AML-193 (cell line): Measurements from ENCODE around the gene STAT3.
"Not testable (repeated sequence)": the region's sequence is repeated elsewhere in the genome, so short reads cannot be mapped to it uniquely, and the experiment has no call there.

ENCODE experiments used
- DNase-seq, 2 experiments: peaks; one replicate each; lab custom pipeline; 2025; lab: John Stamatoyannopoulos, UW

Gene STAT3

DNA sequence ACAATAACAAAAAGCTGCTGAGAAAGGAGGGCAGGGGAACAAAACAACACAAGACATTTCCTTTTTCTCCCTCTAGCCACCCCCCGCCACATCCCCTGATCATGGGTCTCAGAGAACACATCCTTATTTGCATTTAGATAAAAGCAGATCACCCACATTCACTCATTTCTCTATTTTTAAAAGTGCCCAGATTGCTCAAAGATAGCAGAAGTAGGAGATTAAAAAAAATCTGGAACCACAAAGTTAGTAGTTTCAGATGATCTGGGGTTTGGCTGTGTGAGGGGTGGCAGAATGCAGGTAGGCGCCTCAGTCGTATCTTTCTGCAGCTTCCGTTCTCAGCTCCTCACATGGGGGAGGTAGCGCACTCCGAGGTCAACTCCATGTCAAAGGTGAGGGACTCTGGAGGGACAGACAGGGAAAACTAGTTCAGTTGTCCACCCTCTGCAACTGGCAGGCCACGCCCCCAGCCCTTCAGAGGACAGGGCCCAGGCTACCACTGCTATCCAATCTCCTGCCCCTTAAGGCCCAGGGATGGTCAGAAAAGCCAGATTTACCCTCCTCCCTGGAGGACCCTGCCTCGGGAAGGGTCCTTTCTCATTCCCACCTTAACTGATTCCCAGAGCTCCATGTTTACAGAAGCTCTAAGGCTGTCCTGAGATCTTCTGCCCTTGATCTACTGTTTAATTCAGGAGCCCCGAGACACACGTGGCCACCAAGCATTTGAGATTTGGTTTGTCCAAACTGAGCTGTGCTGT is 72.7 kb downstream of the STAT3 start:
- DNase-seq, result no peak

DNA sequence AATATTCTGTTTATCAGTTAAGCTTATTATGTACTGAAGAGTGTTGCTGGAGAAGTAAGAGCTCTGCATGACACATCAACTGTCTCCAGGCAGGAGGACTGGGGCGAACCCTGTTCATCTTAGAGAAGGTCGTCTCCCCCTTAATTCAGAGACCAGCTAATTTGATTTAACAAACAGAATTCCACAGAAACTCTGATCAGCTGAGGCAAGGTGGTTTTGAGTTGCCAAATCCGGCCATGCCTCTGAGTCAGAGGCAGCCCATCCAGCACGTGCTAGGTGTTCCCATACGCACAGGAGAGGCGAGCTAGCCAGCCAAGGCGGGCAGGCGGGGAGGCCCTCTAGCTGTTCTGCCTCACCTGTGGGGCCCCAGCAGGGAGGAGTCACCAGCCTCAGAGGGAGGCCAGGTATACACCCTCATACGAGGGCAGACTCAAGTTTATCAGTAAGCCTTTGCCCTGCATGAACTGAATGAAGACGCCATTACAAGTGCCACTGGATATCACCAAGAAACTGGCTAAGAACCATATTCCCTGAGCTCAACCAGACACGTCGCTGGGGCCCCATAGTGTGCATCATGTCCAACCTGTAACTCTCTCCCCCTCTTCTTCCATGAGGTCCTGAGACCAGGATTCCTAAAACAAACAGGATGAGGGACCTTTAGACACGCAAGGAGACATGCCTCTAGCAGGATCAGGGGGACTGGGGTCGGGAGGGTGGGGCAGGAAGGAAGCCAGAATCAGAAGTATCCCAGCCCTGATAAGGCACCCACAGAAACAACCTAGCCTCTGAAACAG is 74.3 kb downstream of the STAT3 start:
- no peak for DNase-seq

DNA sequence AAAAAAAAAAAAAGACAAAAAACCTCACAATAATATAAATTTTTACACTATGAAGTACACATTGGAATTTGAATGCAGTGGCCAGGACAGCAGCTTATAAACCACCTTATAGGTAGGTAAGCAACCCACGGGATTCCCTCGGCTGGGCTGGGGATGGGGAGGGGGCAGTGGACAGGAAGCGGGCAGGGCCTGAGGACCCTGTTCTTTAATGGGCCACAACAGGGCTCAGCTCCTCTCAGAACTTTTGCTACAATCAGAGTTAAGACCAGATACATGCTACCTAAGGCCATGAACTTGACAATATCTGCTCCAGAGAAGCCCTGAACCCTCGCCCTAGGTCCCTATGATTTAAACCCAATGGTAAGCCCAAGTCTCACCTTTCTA is 74.9 kb downstream of the STAT3 start:
- no peak for DNase-seq

DNA sequence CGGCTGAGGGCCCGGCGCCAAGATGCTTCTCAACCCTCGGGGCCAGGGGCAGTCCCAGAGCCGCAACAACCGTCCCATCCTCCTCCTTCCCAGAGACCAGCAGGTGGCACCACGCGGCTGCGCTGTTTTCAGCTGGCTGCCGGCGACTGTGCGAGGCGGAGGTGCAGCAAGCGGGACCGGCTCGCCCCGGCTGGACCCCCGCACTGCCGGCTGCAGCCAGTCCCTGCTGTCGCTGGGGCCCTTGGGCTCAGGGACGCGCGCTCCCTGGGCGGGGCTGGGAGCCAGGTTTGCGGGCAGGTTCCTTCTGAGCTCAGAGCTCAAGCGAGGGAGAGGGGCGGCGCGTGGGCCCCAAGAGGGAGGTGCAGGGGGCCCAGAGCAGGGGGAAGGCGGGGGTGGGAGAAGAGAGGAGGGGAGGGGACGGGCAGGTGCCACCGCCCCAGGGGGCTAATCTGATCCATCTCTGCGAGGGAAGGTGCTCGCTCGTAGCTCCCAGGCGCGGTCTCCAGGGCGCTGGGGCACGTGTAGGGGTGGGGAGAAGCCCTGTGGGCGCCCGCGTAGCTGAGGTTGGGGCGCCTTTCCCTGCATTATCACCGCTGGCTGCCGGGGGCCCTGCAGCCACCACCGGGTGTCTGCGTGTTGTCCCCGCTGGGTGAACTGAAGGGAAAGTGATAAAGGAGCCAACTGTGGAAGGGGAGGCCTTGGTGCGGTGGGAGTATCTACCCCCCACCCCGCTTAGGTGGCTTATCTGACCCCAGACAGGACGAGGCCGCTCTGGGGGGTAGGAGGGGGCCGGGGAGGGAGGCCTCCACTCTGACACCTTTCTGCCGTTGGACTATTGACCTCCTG is 75.7 kb downstream of the STAT3 start:
- peak; percentile 89 to 90 for DNase-seq

DNA sequence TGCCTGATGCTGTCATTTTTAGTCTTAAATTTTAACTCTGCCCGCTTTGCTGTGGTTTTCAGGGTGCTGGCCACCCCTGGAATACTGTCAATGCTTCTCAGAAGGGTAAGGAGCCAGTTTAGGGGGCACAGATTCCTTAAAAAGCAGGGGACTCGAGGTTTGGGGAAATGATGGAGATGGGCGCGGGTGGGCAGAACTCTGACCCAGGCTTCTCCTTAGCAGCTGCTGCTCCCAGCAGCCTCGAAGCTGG is 76.3 kb downstream of the STAT3 start:
- no peak for DNase-seq

DNA sequence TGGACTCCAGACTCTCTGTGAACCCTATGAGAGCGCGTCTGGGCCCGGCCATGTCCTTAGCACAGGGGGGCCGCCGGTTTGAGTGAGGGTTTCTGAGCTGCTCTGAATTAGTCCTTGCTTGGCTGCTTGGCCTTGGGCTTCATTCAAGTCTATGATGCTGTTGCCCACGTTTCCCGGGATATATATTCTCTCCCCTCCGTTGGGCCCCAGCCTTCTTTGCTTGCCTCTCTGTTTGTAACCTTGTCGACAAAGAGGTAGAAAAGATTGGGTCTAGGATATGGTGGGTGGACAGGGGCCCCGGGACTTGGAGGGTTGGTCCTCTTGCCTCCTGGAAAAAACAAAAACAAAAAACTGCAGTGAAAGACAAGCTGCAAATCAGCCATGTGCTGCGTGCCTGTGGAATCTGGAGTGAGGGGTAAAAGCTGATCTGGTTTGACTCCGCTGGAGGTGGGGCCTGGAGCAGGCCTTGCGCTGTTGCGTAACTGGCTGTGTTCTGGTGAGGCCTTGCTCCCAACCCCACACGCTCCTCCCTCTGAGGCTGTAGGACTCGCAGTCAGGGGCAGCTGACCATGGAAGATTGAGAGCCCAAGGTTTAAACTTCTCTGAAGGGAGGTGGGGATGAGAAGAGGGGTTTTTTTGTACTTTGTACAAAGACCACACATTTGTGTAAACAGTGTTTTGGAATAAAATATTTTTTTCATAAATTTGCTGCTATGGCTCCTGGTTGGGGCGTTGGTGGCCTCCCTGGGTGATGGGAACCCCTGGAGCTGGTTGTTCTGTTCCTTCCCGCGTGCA is 76.8 kb downstream of the STAT3 start:
- DNase-seq, result peak; percentile 91 to 95

DNA sequence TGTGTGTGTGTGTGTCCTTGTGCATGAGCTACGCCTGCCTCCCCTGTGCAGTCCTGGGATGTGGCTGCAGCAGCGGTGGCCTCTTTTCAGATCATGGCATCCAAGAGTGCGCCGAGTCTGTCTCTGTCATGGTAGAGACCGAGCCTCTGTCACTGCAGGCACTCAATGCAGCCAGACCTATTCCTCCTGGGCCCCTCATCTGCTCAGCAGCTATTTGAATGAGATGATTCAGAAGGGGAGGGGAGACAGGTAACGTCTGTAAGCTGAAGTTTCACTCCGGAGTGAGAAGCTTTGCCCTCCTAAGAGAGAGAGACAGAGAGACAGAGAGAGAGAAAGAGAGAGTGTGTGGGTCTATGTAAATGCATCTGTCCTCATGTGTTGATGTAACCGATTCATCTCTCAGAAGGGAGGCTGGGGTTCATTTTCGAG is 77.4 kb downstream of the STAT3 start:
- no peak for DNase-seq

DNA sequence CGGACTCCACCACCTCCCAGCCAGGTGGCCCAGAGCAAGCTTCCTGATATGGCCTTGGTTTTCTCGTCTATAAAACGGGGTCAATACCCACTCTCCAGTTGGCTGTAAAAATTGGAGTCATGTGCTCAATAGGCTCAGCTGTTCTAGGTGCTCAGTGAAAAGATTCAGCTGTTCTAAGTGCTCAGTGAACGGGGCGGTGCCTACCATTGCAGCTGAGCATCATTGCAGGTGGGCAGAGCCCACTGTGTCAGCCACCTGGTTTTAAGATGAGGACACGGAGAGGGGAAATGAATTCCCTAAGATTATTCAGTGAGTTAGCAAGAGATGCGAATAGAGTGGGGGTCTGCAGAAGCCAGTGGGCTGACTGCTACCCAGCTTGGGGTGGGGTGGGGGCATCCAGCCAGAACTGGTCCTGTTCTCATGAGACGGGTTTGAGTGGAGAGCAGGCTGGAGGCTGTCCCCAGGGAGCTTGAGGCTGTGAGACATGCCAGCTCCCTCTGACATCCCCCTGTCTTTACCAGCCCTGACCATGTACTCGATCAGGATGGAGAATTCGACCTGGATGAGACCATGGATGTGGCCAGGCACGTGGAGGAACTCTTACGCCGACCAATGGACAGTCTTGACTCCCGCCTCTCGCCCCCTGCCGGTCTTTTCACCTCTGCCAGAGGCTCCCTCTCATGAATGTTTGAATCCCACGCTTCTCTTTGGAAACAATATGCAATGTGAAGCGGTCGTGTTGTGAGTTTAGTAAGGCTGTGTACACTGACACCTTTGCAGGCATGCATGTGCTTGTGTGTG is 78.1 kb downstream of the STAT3 start:
- no peak for DNase-seq

DNA sequence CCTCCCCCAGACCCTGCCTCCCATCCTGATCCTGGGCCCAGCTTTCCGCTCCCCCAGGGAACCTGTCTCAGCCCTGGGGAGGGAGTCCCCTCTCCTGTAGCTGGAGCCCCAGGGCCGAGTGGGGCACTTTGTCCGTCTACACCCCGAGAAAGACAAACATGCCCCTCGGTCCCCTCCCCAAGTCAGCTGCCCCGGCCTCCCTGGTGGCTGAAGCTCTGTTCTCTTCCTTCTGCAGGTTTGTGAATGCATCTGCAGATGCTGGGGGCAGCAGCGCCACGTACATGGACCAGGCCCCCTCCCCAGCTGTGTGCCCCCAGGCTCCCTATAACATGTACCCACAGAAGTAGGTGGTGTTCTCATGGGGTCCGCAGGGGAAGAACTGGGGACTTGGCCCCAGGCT is 79.1 kb downstream of the STAT3 start:
- no peak for DNase-seq

DNA sequence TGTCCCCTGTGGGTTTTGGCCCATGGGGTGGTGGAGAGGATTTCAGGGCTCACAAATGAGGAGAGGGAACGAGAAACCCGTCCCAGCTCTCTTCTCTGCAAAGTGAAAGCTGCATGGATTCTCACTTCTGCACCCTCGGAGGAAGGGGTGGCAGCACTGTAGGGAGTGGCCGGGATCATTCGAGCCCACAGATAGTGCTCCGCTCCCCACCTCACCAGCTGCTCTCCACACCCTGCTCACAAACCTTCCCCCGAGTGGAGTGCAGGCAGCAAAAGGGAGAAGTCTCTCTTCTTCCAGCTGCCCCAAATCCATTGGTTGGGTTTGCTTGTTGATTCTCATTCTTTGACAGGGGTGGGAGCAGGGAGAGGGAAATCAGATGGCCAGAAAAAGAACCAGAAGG is 79.8 kb downstream of the STAT3 start:
- DNase-seq, result no peak

DNA sequence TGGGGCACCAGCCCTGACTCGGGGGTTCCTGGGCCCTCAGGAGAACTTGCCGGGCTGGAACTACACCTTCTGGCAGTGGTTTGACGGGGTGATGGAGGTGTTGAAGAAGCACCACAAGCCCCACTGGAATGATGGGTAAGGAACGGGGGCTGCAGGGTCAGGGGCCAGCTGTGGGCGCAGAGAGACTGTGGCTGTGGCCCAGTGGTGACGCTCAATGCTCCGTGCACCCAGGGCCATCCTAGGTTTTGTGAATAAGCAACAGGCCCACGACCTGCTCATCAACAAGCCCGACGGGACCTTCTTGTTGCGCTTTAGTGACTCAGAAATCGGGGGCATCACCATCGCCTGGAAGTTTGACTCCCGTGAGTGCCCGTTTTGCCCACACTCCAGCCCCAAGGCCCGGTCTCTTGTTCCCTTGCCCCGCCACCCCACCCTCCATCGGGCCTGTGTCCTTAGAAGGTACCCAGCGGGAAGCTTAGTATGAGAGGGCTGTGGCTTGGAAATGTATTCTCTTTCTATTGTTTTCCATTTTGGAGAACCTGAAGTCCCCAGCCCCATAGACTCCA is 80.8 kb downstream of the STAT3 start:
- no peak for DNase-seq

DNA sequence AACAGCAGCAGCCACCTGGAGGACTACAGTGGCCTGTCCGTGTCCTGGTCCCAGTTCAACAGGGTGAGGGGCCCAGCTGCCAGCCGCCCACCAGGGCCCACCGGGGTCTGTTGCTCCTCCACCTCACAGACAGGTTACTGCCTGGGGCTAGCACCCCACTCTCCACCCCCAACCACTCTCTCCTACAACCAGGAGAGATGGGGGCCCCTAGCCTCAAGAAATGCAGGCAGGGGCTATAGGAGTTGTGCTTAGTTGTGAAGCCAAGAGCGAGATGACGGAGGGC is 81.9 kb downstream of the STAT3 start:
- no peak for DNase-seq

DNA sequence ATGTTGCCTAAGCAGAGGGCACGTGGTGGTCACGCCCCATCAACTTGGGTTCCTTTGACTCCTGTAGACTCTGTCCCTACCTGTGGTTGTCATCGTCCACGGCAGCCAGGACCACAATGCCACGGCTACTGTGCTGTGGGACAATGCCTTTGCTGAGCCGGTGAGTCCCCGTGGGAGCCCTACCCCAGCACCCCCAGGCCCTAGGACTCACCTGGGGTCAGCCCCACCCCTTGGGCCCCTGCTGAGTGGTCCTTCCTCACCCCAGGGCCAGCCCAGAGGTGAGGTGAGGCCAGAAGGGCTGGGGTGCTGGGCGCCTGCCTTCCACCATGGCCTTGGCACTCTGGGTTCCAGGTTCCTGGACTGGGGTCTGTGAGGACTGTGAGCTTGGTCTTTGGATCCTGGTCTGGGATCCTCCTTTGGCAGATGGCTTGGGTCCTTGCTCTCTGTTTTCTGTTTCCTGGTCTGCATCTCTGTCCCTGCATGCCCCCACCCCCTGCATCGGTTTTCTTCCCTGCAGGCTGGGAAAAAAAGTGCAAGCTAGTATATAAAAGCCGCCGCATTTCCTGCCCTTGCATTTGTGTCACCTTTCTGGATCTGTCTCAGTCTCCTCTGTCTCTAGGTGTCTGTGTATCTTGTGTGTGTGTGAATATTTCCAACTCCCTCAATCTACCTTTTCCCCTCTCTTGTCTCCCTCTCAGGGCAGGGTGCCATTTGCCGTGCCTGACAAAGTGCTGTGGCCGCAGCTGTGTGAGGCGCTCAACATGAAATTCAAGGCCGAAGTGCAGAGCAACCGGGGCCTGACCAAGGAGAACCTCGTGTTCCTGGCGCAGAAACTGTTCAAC is 82.5 kb downstream of the STAT3 start:
- DNase-seq, result no peak

DNA sequence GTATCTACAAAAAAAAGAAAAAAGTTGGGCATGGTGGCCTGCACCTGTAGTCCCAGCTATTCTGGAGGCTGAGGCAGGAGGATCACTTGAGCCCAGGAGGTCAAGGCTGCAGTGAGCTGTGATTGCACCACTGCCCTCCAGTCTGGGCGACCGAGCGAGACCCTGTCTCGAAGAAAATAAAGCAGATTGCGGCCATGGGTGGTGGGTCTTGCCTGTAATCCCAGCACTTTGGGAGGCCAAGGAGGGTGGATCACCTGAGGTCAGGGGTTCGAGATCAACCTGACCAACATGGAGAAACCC is 83.3 kb downstream of the STAT3 start:
- DNase-seq, result not testable (repeated sequence)

DNA sequence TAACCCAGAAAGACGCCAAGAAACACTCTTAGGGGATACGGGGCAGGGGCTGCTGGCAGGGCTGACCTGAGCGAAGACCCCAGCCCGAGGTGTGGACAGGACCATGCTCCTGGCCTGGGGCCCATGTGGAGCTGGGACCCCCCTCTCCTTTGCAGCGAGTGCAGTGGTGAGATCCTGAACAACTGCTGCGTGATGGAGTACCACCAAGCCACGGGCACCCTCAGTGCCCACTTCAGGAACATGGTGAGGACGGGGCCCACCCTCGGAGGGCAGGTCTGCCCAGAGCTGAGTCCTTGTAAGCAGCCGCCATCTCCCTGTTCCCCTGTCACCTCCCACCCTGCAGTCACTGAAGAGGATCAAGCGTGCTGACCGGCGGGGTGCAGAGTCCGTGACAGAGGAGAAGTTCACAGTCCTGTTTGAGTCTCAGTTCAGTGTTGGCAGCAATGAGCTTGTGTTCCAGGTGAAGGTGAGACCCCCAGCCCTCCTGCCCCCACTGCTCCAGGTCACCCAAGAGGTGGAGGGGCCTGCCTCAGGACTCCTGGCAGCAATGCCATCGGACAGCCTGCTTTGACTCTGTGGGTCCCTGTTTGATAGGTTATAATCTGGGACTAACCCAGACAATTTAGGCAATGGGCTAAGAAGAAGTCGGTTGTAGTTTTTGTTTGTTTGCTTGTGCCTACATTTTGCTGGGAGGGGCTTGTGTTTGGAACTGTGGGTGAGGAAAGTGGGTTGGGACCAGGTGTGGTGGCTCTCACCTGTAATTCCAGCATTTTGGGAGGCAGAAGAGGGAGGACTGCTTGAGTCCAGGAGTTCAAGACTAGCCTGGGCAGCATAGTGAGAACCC is 83.8 kb downstream of the STAT3 start:
- DNase-seq, result no peak

DNA sequence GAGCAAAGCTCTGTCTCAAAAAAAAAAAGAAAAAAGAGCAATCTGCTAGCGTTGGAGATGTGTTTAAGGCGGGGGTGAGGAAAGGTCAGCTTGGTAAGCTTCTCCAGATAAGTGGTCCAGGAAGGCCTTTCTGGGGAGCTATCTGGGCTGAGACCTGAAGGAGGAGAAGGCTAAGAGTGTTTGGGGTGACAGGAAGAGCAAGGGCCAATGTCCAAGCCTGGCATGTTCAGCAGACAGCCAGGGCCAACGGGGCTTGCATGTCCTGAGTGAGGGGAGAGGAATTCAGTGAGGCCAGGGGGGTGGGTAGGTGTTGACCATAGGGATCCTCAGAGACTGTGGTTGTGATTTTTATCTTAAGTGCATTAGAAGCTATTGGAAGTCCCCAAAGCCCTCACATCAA is 84.5 kb downstream of the STAT3 start:
- DNase-seq, result no peak

DNA sequence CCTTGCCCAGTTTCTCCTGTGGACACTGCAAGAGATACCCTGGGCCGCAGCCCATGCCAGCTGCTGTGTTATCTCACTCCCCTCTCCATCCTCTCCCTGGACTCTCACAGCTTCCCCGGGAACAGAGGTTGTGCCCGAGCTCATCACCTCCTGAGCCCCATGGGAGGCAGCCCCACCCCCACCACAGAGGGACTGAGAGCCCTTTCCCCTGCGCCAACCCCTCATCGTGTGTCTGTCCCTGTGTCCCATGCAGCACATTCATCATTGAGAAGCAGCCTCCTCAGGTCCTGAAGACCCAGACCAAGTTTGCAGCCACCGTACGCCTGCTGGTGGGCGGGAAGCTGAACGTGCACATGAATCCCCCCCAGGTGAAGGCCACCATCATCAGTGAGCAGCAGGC is 87.2 kb downstream of the STAT3 start:
- no peak for DNase-seq

DNA sequence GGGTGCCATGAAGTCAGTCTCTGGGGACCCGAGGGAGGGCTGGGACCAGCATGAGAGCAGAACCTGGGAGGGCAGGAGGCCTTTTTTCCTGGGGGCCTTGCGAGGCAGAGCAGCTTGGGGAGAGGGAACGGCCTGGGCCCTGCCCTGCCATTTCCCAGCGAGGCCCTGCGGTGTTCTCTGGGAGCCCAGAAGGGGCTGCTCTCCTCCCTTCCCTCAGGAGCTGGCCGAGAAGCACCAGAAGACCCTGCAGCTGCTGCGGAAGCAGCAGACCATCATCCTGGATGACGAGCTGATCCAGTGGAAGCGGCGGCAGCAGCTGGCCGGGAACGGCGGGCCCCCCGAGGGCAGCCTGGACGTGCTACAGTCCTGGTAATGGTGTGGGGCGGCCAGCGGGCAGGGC is 88.3 kb downstream of the STAT3 start:
- not testable (repeated sequence) for DNase-seq

DNA sequence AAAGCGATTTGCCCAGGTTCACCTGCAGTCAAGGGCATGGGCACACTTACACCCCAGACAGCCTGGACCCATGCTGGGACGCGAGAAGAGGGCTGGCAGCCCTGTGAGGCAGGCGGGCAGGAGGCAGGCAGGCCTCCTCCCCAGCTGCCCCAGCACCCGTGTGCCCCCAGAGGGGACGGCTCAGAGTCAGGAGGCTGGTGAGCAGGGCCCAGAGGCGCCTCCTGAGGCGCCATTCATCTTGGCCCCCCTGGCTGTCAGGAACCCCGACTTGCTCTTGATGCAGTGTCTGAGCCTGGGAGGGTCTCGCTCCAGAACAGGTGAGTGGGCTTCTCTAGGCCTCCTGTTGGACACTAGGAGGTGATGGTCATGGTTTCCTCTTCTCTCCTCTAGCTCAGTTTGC is 88.9 kb downstream of the STAT3 start:
- not testable (repeated sequence) for DNase-seq

DNA sequence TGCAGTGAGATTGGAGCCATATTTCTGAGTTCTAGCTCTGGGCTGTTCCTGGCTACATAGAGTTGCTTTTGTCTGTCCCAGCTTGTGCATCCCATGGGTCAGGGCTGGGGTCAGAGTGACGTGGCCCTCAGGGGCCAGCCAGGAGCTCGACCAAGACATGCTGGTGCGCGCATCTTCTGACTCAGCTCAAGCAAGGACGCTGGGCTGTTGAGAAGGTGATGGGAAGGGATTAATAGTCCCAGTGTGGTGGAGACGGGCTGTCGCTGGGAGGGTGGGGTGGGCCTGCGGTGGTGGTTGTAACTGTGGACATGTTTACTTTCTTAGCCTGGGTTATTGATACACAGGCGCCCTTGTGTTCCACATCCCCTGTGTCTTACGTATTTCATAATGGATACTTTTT is 90.5 kb downstream of the STAT3 start:
- DNase-seq, result not testable (repeated sequence)
